Brain microvascular endothelial cell (primary cell): Measurements from ENCODE around the gene NUDT2.
A peak's percentile ranks its signal among the peaks of the same experiment; 100 is the strongest.

Experiments used
- DNase-seq: peaks from one replicate; pipeline ENCODE4 v3.0.0-alpha.2; 2020
- H3K27ac ChIP-seq: fragments of 250-450 bp; sonication (Bioruptor Pico); 2 replicates; pipeline ENCODE4 v1.5.1; 2020; ENCODE audit warnings: mild to moderate bottlenecking, moderate library complexity
- H3K27me3 ChIP-seq: fragments of 250-450 bp; sonication (Bioruptor Pico); replicated peaks from 2 replicates; pipeline ENCODE4 v1.5.1; 2020; ENCODE audit warnings: mild to moderate bottlenecking
- H3K36me3 ChIP-seq: fragments of 250-450 bp; sonication (Bioruptor Pico); replicated peaks from 2 replicates; pipeline ENCODE4 v1.5.1; 2020; ENCODE audit warnings: mild to moderate bottlenecking
- H3K4me3 ChIP-seq: 2 replicates; pipeline ENCODE4 v1.5.1; 2011; ENCODE audit warnings: low read depth, mild to moderate bottlenecking, control low read depth, low read length, moderate library complexity
- CTCF ChIP-seq: IDR thresholded peaks from 2 replicates; pipeline ENCODE4 v1.5.1; 2011; ENCODE audit warnings: low read depth, mild to moderate bottlenecking, moderate library complexity, low read length, control low read depth, inconsistent platforms; ENCODE audit errors: missing control alignments
- in situ Hi-C: cut with HindIII; loops from 2 replicates; pipeline ENCODE4 v1.10.0; 2017; ENCODE audit warnings: low sequenced_read_pairs, low pct_ligation_motif_present

NUDT2 gene

GRCh38 chr9:34321451-34321850 lies 7.9 kb upstream of the NUDT2 start:
- no peak for TF ChIP-seq CTCF
- Histone ChIP-seq H3K36me3 (no peaks in the 10 kb centered on the region), H3K4me3 (no peak overlapping the region), H3K27me3 (no peaks in the 10 kb centered on the region), H3K27ac (no peak overlapping the region)
- in situ Hi-C loops: no loop called here
- DNase-seq: no peak

- H3K36me3 ChIP-seq: no peaks in the 10 kb centered on the region
Observed at GRCh38 chr9:34322899-34323591, 6.3 kb upstream of the NUDT2 start.

DNA sequence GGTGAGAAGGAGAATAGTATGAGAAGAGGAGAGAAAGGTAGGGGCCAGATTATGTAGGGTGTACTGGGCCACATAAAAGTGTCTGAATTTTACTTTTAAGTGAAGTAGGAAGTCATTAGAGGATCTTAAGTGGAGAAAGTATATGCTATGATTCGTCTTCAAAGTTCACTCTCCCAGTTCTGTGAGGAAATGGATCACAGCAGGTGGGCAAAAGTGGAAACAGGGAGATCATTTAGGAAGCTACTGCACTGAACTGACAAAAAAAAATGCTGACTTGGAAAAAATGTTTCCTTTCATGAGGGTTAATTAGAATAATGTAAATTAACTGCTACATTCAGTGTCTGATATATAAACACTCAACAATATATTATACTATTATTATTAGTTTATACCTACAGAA lies 2.7 kb upstream of the NUDT2 start:
- no peaks in the 10 kb centered on the region for H3K27me3 ChIP-seq
- H3K36me3 ChIP-seq: no peaks in the 10 kb centered on the region
- in situ Hi-C loops: no loop called here
- H3K27ac ChIP-seq: no peak overlapping the region
- no peak for TF ChIP-seq CTCF
- DNase-seq: no peak
- H3K4me3 ChIP-seq: no peak overlapping the region

More at GRCh38 chr9:34322899-34323591, 6.3 kb upstream of the NUDT2 start:
- no peak overlapping the region for H3K27ac ChIP-seq
- no peaks in the 10 kb centered on the region for H3K27me3 ChIP-seq
- TF ChIP-seq CTCF: no peak
- H3K4me3 ChIP-seq: no peak overlapping the region
- no peak for DNase-seq
- in situ Hi-C loops: no loop called here

DNA sequence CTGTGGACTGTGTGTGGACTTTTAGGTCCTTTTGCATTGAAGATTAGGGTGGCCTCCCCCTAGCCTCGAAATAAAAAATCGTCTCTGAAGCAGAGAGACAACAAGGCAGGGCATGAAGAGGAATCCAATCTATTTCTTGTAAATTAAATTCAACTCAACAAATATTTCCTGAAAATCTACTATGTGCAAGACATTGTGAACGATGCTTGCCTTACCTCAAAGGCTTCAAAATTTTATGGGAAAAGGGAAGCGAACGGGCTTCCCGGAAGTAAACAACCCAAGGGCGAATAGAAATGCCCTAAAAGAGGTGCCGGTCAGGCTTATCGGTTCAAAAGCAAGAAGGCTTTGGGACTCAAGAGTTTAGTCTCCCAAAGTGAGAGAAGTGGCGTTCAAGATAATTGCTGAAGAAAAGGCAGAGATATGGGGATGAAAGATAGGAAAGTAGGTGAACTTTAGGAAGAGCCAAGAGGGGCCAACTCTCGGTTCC lies 826 bp upstream of the NUDT2 start:
- DNase-seq: no peak
- H3K36me3 ChIP-seq: no peaks in the 10 kb centered on the region
- H3K27me3 ChIP-seq: no peaks in the 10 kb centered on the region
- TF ChIP-seq CTCF: no peak
- in situ Hi-C loops: no loop called here
- H3K27ac ChIP-seq: peak overlapping the region; percentile 65
- peak overlapping the region; percentile 94 for H3K4me3 ChIP-seq

GRCh38 chr9:34331196-34331595 lies 1.8 kb downstream of the NUDT2 start:
- H3K36me3 ChIP-seq: no peaks in the 10 kb centered on the region
- in situ Hi-C loops: no loop called here
- H3K27me3 ChIP-seq: no peaks in the 10 kb centered on the region
- no peak for TF ChIP-seq CTCF
- DNase-seq: no peak
- H3K27ac ChIP-seq: no peak overlapping the region
- no peak overlapping the region for H3K4me3 ChIP-seq
